H1 (cell line): ENCODE data around the gene TFAP2A. TPM values are rescaled to one million over a fixed set of nuclear protein-coding genes. Genes with fewer than 3 reads are reported as not detected.
A peak's percentile ranks its signal among the peaks of the same experiment; 100 is the strongest.

Experiments
- CTCF ChIA-PET: fragments of 300-600 bp; sonication (Branson Sonifier 250); formaldehyde crosslinking; loops from one replicate; lab custom pipeline; 2021; ENCODE audit not compliant: partially characterized antibody; lab: Charles Lee
- POLR2A ChIA-PET: fragments of 300-600 bp; sonication (Branson Sonifier 250); formaldehyde crosslinking; loops from one replicate; lab custom pipeline; 2021; ENCODE audit warnings: inconsistent platforms; ENCODE audit not compliant: partially characterized antibody; lab: Charles Lee
- DNase-seq, 2 experiments: peaks; one replicate each; pipeline versions ENCODE4 v3.0.0 to v3.0.0-alpha.2; 2010 to 2022; ENCODE audit warnings: low spot score in 2 of 2, low read depth in 1 of 2, mixed read lengths in 1 of 2
- FAIRE-seq: peaks from 2 replicates; lab custom pipeline; 2011; peaks lifted over from hg19 to GRCh38; lab: Jason Lieb, UNC
- H2AFZ ChIP-seq: 2 replicates; pipeline ENCODE4 v1.8.1; 2012; ENCODE audit warnings: low read length, inconsistent platforms
- H2AK5ac ChIP-seq: 2 replicates; pipeline ENCODE4 v1.6.1; 2013; ENCODE audit warnings: low read depth, low read length
- H2BK120ac ChIP-seq: replicated peaks from 2 replicates; pipeline ENCODE3; 2013; ENCODE audit warnings: low read depth, low read length, inconsistent platforms
- H2BK12ac ChIP-seq: 2 replicates; pipeline ENCODE4 v1.6.1; 2013; ENCODE audit warnings: low read depth, low read length
- H2BK15ac ChIP-seq: 2 replicates; pipeline ENCODE4 v1.6.1; 2013; ENCODE audit warnings: low read length
- H2BK20ac ChIP-seq: 2 replicates; pipeline ENCODE4 v1.6.1; 2013; ENCODE audit warnings: low read length
- H2BK5ac ChIP-seq: 2 replicates; pipeline ENCODE4 v1.6.1; 2013; ENCODE audit warnings: low read depth, low read length
- H3K14ac ChIP-seq: 2 replicates; pipeline ENCODE4 v1.6.1; 2013; ENCODE audit warnings: inconsistent platforms; ENCODE audit not compliant: insufficient read length
- H3K18ac ChIP-seq: 2 replicates; pipeline ENCODE4 v1.6.1; 2013; ENCODE audit warnings: low read length; ENCODE audit errors: extremely low read depth
- H3K23ac ChIP-seq: 2 replicates; pipeline ENCODE4 v1.6.1; 2013; ENCODE audit warnings: inconsistent platforms; ENCODE audit not compliant: insufficient read length
- H3K23me2 ChIP-seq: 2 replicates; pipeline ENCODE4 v1.6.1; 2013; ENCODE audit warnings: low read depth, low read length
- H3K27ac ChIP-seq: 2 replicates; pipeline ENCODE4 v1.6.1; 2011; ENCODE audit warnings: low read depth, low read length, inconsistent platforms
- H3K27me3 ChIP-seq, 4 experiments: replicated peaks in 1 of 4; 1 replicate in 1 of 4; 2 replicates in 3 of 4; pipeline versions ENCODE4 v1.6.1 to v1.8.1; 2011 to 2013; ENCODE audit warnings: low read length in 3 of 4, mild to moderate bottlenecking in 3 of 4, inconsistent platforms in 2 of 4, mixed read lengths in 2 of 4, moderate library complexity in 1 of 4; ENCODE audit not compliant: control insufficient read depth in 3 of 4, insufficient read depth in 3 of 4; ENCODE audit errors: extremely low read depth in 1 of 4
- H3K36me3 ChIP-seq, 4 experiments: 2 replicates each; pipeline versions ENCODE4 v1.6.1 to v1.8.1; 2011 to 2013; ENCODE audit warnings: mild to moderate bottlenecking in 4 of 4, low read length in 3 of 4, moderate library complexity in 2 of 4, control low read depth in 1 of 4, inconsistent platforms in 1 of 4; ENCODE audit not compliant: insufficient read depth in 4 of 4, control insufficient read depth in 2 of 4
- H3K4ac ChIP-seq: replicated peaks from 2 replicates; pipeline ENCODE3; 2013; ENCODE audit warnings: low read length, low read depth, mixed read lengths, inconsistent platforms; ENCODE audit not compliant: insufficient read length
- H3K4me1 ChIP-seq, 4 experiments: replicated peaks in 1 of 4; 1 replicate in 1 of 4; 2 replicates in 3 of 4; pipeline versions ENCODE4 v1.6.1 to v1.8.1; 2011 to 2013; ENCODE audit warnings: low read length in 3 of 4, inconsistent platforms in 2 of 4, mixed read lengths in 1 of 4; ENCODE audit not compliant: insufficient read depth in 4 of 4, control insufficient read depth in 3 of 4
- H3K4me2 ChIP-seq, 2 experiments: 2 replicates each; pipeline versions ENCODE4 v1.6.1 to v1.8.1; 2011 to 2013; ENCODE audit warnings: low read depth in 2 of 2, low read length in 2 of 2, control low read depth in 1 of 2, inconsistent platforms in 1 of 2, mild to moderate bottlenecking in 1 of 2; ENCODE audit not compliant: insufficient read depth in 1 of 2
- H3K4me3 ChIP-seq, 4 experiments: fragments of 200-600, 300-600 bp in 1 of 4; sonication (generic), shearing (Covaris generic), sonication (Bioruptor Twin) in 1 of 4; 2 replicates each; pipeline versions ENCODE4 v1.5.1 to v1.8.1; 2011 to 2016; ENCODE audit warnings: low read length in 4 of 4, low read depth in 3 of 4, control low read depth in 2 of 4, inconsistent platforms in 2 of 4, mild to moderate bottlenecking in 2 of 4, mixed read lengths in 1 of 4, moderate library complexity in 1 of 4; ENCODE audit not compliant: insufficient read depth in 2 of 4; ENCODE audit errors: extremely low read depth in 1 of 4
- H3K56ac ChIP-seq: replicated peaks from 2 replicates; pipeline ENCODE3; 2013; ENCODE audit warnings: low read depth, mild to moderate bottlenecking, mixed read lengths, low read length, inconsistent platforms; ENCODE audit not compliant: insufficient read length
- H3K79me1 ChIP-seq: 2 replicates; pipeline ENCODE4 v1.6.1; 2013; ENCODE audit warnings: low read depth, low read length, control low read depth
- H3K79me2 ChIP-seq, 2 experiments: 2 replicates each; pipeline versions ENCODE4 v1.6.1 to v1.8.1; 2012 to 2013; ENCODE audit warnings: low read length in 2 of 2, mild to moderate bottlenecking in 2 of 2, inconsistent platforms in 1 of 2; ENCODE audit not compliant: insufficient read depth in 2 of 2, control insufficient read depth in 1 of 2
- H3K9ac ChIP-seq, 4 experiments: replicated peaks in 1 of 4; 1 replicate in 1 of 4; 2 replicates in 3 of 4; pipeline versions ENCODE4 v1.6.1 to v1.8.1; 2011 to 2013; ENCODE audit warnings: low read depth in 3 of 4, low read length in 3 of 4, control low read depth in 2 of 4, mild to moderate bottlenecking in 2 of 4, moderate library complexity in 2 of 4, inconsistent platforms in 1 of 4; ENCODE audit errors: extremely low read depth in 1 of 4
- H3K9me3 ChIP-seq, 2 experiments: 2 replicates each; pipeline versions ENCODE4 v1.6.1 to v1.8.1; 2012 to 2013; ENCODE audit warnings: mild to moderate bottlenecking in 2 of 2, moderate library complexity in 2 of 2, control low read depth in 1 of 2, inconsistent platforms in 1 of 2, low read depth in 1 of 2, low read length in 1 of 2, mixed read lengths in 1 of 2; ENCODE audit not compliant: insufficient read depth in 2 of 2
- H4K20me1 ChIP-seq, 2 experiments: replicated peaks in 1 of 2; 2 replicates each; pipeline versions ENCODE3 to v1.8.1; 2011 to 2013; ENCODE audit warnings: inconsistent platforms in 2 of 2, low read length in 2 of 2, mild to moderate bottlenecking in 1 of 2; ENCODE audit not compliant: insufficient read depth in 2 of 2, control insufficient read depth in 1 of 2
- H4K5ac ChIP-seq: 2 replicates; pipeline ENCODE4 v1.6.1; 2013; ENCODE audit warnings: low read length, low read depth, mixed read lengths, inconsistent platforms; ENCODE audit not compliant: insufficient read length
- H4K8ac ChIP-seq: 2 replicates; pipeline ENCODE4 v1.8.0; 2013; ENCODE audit warnings: mild to moderate bottlenecking, moderate library complexity, low read length, inconsistent platforms; ENCODE audit not compliant: insufficient read depth; ENCODE audit errors: extremely low read depth
- H4K91ac ChIP-seq: replicated peaks from 2 replicates; pipeline ENCODE3; 2013; ENCODE audit warnings: low read length, mixed read lengths, inconsistent platforms; ENCODE audit not compliant: insufficient read length
- CHD1 ChIP-seq: IDR thresholded peaks from 2 replicates; pipeline ENCODE4 v1.6.1; 2012; ENCODE audit warnings: low read depth, low read length, improper control_type of control experiment
- CTBP2 ChIP-seq: IDR thresholded peaks from 2 replicates; pipeline ENCODE4 v1.7.0; 2011; ENCODE audit warnings: borderline replicate concordance, mild to moderate bottlenecking, moderate library complexity, mixed read lengths, low read length; ENCODE audit not compliant: insufficient read depth, insufficient read length
- HDAC2 ChIP-seq, 2 experiments: fragments of 300-600 bp in 1 of 2; sonication (generic) in 1 of 2; IDR thresholded peaks; 2 replicates each; pipeline ENCODE4 v1.6.1; 2011 to 2012; ENCODE audit warnings: low read depth in 2 of 2, low read length in 2 of 2, mild to moderate bottlenecking in 2 of 2, moderate library complexity in 2 of 2, borderline replicate concordance in 1 of 2, inconsistent platforms in 1 of 2
- PHF8 ChIP-seq: fragments of 200-600 bp; sonication (generic); conservative IDR thresholded peaks from 2 replicates; pipeline ENCODE4 v1.7.1; 2012; ENCODE audit warnings: low read depth, mild to moderate bottlenecking, inconsistent platforms, low read length, moderate library complexity
- SAP30 ChIP-seq: fragments of 300-600 bp; sonication (generic); IDR thresholded peaks from 2 replicates; pipeline ENCODE4 v1.7.1; 2012; ENCODE audit warnings: low read length, moderate library complexity, mild to moderate bottlenecking, inconsistent platforms; ENCODE audit not compliant: insufficient read depth, insufficient replicate concordance
- SRF ChIP-seq: IDR thresholded peaks from 2 replicates; pipeline ENCODE4 v1.6.1; 2011; ENCODE audit warnings: mild to moderate bottlenecking, low read depth, low read length, moderate library complexity
- SUZ12 ChIP-seq: fragments of 200-600 bp; sonication (generic); IDR thresholded peaks from 2 replicates; pipeline ENCODE4 v1.6.1; 2012; ENCODE audit warnings: mild to moderate bottlenecking, inconsistent platforms, low read length, moderate library complexity, mixed read lengths
- USF2 ChIP-seq: IDR thresholded peaks from 2 replicates; pipeline ENCODE4 v1.6.1; 2011; ENCODE audit warnings: low read length, improper control_type of control experiment
- WGBS, 2 experiments: shearing (Covaris generic) in 1 of 2; methylation state at CpG; one replicate each; pipeline versions ENCODE4 v1.1.6 to v1.1.7; 2013 to 2015; ENCODE audit warnings: low lambda C conversion rate in 2 of 2, mixed read lengths in 2 of 2, inconsistent platforms in 1 of 2, low coverage in 1 of 2, missing lambda C conversion rate in 1 of 2; ENCODE audit not compliant: insufficient replicate concordance in 2 of 2, insufficient coverage in 1 of 2, insufficient read length in 1 of 2; ENCODE audit errors: extremely low coverage in 1 of 2, missing lambda C conversion rate in 1 of 2; 5-methylcytosine and 5-hydroxymethylcytosine counted together
- polyA plus RNA-seq, 7 experiments: library from polyadenylated mRNA; depleted of rRNA in 3 of 7; stranded (reverse) in 5 of 7; unstranded in 2 of 7; fragments of >200 nt in 5 of 7; fragments of 200-250 nt in 2 of 7; gene quantifications; 1 replicate in 5 of 7; 2 replicates in 1 of 7; 4 replicates in 1 of 7; pipeline versions ENCODE4 v1.2.1 to v1.2.3, GENCODE V29; 2011 to 2013; ENCODE audit warnings: missing spikeins in 2 of 7, mixed read lengths in 2 of 7
- total RNA-seq: library from RNA; stranded (reverse); fragmentation: NEBNext Ultra II Directional; extraction: Animal tissue kit (Norgen Biotek cat#: 25700); gene quantifications from 2 replicates; pipeline ENCODE4 v1.2.1, GENCODE V29; 2021

Gene TFAP2A
- total and polyA plus RNA-seq, 2 of the 8 experiments (the other 6 are each of a cell fraction or from before 2014, with no cell fraction given), result 0.23 TPM; not detected in 1

GRCh38 chr6:10355115-10355702 is 59.7 kb downstream of the TFAP2A start:
- no peak overlapping the region for H3K27ac ChIP-seq
- H3K27me3 ChIP-seq, result 0 out of 7 replicates have a peak, but pooled peaks cover 0 to 2% (median 0%) of the 10 kb centered on the region in 4 experiments
- no peak overlapping the region for H4K8ac ChIP-seq
- no peak overlapping the region for H3K14ac ChIP-seq
- FAIRE-seq, result no peak
- no peak overlapping the region for H3K4me2 ChIP-seq
- H3K23me2 ChIP-seq, result no peaks in the 10 kb centered on the region
- H2AK5ac ChIP-seq, result no peak overlapping the region
- no peaks in the 10 kb centered on the region for H3K79me1 ChIP-seq
- H2BK5ac ChIP-seq, result no peak overlapping the region
- 0 out of 2 replicates have a peak overlapping the region, but pooled peaks have one; percentile 19 for H2AFZ ChIP-seq
- no peak overlapping the region for H3K18ac ChIP-seq
- H3K36me3 ChIP-seq, result no peaks in the 10 kb centered on the region
- no peaks in the 10 kb centered on the region for H3K4me1 ChIP-seq
- no peak overlapping the region for H3K4ac ChIP-seq
- DNase-seq, result no peak
- ChIA-PET CTCF (interaction anchor here (0.7 to 1.5 kb wide), 6 partner anchors 15 to 1078 kb away, joined by 3 to 5 read pairs (median 3); no protein-coding TSS in a partner anchor), POLR2A (no interaction called here)
- no peaks in the 10 kb centered on the region for H3K9me3 ChIP-seq
- no peak overlapping the region for H3K56ac ChIP-seq
- H2BK15ac ChIP-seq, result no peak overlapping the region
- H4K5ac ChIP-seq, result no peak overlapping the region
- H3K79me2 ChIP-seq, result no peaks in the 10 kb centered on the region
- no peak overlapping the region for H2BK20ac ChIP-seq
- no peak overlapping the region for H3K23ac ChIP-seq
- H3K4me3 ChIP-seq, result no peak overlapping the region
- no peak overlapping the region for H2BK12ac ChIP-seq
- no peak overlapping the region for H2BK120ac ChIP-seq
- 91% methylated on average over 6 of the region's 6 CpGs; no CpG with 5 or more reads in 1 of the 2 experiments for WGBS, 2 experiments
- H3K9ac ChIP-seq, result no peak overlapping the region
- no peaks in the 10 kb centered on the region for H4K20me1 ChIP-seq
- no peak for TF ChIP-seq SRF
- no peak for TF ChIP-seq CHD1
- no peak; the same call in 1 of the 2 replicates for TF ChIP-seq SUZ12
- no peak for TF ChIP-seq PHF8
- no peak for TF ChIP-seq USF2
- TF ChIP-seq SAP30, result no peak
- no peak for TF ChIP-seq HDAC2 (IDR thresholded peaks at IDR 0.05; ENCODE audit: borderline replicate concordance in 1 of 2, low read depth in 2 of 2, low read length in 2 of 2)
- TF ChIP-seq CTBP2, result no peak
- TF ChIP-seq, all 59 proteins: peak for 0
- H4K91ac ChIP-seq, result no peak overlapping the region
